IMR-90 (cell line): ENCODE results near the gene SV2B. TPM values are rescaled to one million over a fixed set of nuclear protein-coding genes. Genes with fewer than 3 reads are reported as not detected.

Source experiments
- ATAC-seq: fragments of 200-7000 bp; cut with Tn5 transposase; 2 replicates; pipeline ENCODE4 v1.9.1; 2020; ENCODE audit warnings: low read depth, mild to moderate bottlenecking, moderate library complexity
- BruUV-seq: library from RNA; stranded (reverse); fragments of 400-500 nt; replicated peaks from 2 replicates; lab custom pipeline; 2021; lab: Mats Ljungman, UMichigan
- CTCF ChIA-PET: fragments of 300-600 bp; formaldehyde crosslinking; extraction: SDS; loops from one replicate; lab custom pipeline; 2021; ENCODE audit warnings: antibody characterized with exemption; lab: Yijun Ruan, JAX
- POLR2A ChIA-PET: fragments of 300-600 bp; sonication (Branson Sonifier 250); formaldehyde crosslinking; loops from one replicate; lab custom pipeline; 2022; ENCODE audit warnings: antibody characterized with exemption; ENCODE audit not compliant: unreplicated experiment; lab: Charles Lee
- DNase-seq: peaks from one replicate; pipeline ENCODE4 v3.0.0; 2013
- H2AFZ ChIP-seq: replicated peaks from 2 replicates; pipeline ENCODE3; 2013; ENCODE audit warnings: low read length, mild to moderate bottlenecking; ENCODE audit not compliant: poor library complexity
- H2AK5ac ChIP-seq: 2 replicates; pipeline ENCODE4 v1.6.1; 2013; ENCODE audit warnings: low read depth, low read length, inconsistent platforms
- H2AK9ac ChIP-seq: replicated peaks from 2 replicates; pipeline ENCODE3; 2013; ENCODE audit warnings: mild to moderate bottlenecking, low read depth, low read length, moderate library complexity; ENCODE audit not compliant: poor library complexity
- H2BK120ac ChIP-seq: 2 replicates; pipeline ENCODE4 v1.6.1; 2013; ENCODE audit warnings: low read depth, low read length, inconsistent platforms
- H2BK15ac ChIP-seq: 3 replicates; pipeline ENCODE4 v1.6.1; 2013; ENCODE audit warnings: low read depth, low read length, inconsistent platforms
- H2BK20ac ChIP-seq: 2 replicates; pipeline ENCODE4 v1.6.1; 2013; ENCODE audit warnings: low read depth, mild to moderate bottlenecking, inconsistent platforms, low read length, moderate library complexity
- H2BK5ac ChIP-seq: 2 replicates; pipeline ENCODE4 v1.6.1; 2013; ENCODE audit warnings: mild to moderate bottlenecking, low read depth, low read length, inconsistent platforms; ENCODE audit not compliant: poor library complexity, severe bottlenecking
- H3K14ac ChIP-seq: replicated peaks from 2 replicates; pipeline ENCODE4 v1.6.1; 2013; ENCODE audit warnings: low read depth, low read length, inconsistent platforms
- H3K18ac ChIP-seq: 2 replicates; pipeline ENCODE4 v1.6.1; 2013; ENCODE audit warnings: low read depth, low read length, control low read depth
- H3K23ac ChIP-seq: 2 replicates; pipeline ENCODE4 v1.6.1; 2013; ENCODE audit warnings: low read depth, low read length, inconsistent platforms
- H3K27ac ChIP-seq: 2 replicates; pipeline ENCODE4 v1.5.1; 2013; ENCODE audit warnings: mild to moderate bottlenecking, control low read depth, low read length; ENCODE audit not compliant: insufficient read depth
- H3K27me3 ChIP-seq: 2 replicates; pipeline ENCODE4 v1.6.1; 2013; ENCODE audit warnings: low read length; ENCODE audit not compliant: control insufficient read depth, insufficient read depth
- H3K36me3 ChIP-seq: 2 replicates; pipeline ENCODE4 v1.6.1; 2013; ENCODE audit warnings: low read length, mixed read lengths; ENCODE audit not compliant: control insufficient read depth, insufficient read depth
- H3K4ac ChIP-seq: 2 replicates; pipeline ENCODE4 v1.6.1; 2013; ENCODE audit warnings: low read depth, low read length, inconsistent platforms
- H3K4me1 ChIP-seq: 2 replicates; pipeline ENCODE4 v1.6.1; 2013; ENCODE audit warnings: low read length, mixed read lengths; ENCODE audit not compliant: control insufficient read depth, insufficient read depth
- H3K4me2 ChIP-seq: 2 replicates; pipeline ENCODE4 v1.6.1; 2013; ENCODE audit warnings: low read depth, mild to moderate bottlenecking, control low read depth, low read length, moderate library complexity
- H3K4me3 ChIP-seq: 2 replicates; pipeline ENCODE4 v1.5.1; 2013; ENCODE audit warnings: low read depth, mild to moderate bottlenecking, control low read depth, low read length, moderate library complexity; ENCODE audit not compliant: insufficient read depth
- H3K56ac ChIP-seq: 2 replicates; pipeline ENCODE4 v1.6.1; 2013; ENCODE audit warnings: low read length, inconsistent platforms; ENCODE audit not compliant: insufficient read depth; ENCODE audit errors: extremely low read depth
- H3K79me1 ChIP-seq, 2 experiments: 2 replicates each; pipeline ENCODE4 v1.6.1; 2013; ENCODE audit warnings: low read length in 2 of 2, inconsistent platforms in 1 of 2, low read depth in 1 of 2
- H3K9ac ChIP-seq: 2 replicates; pipeline ENCODE4 v1.6.1; 2013; ENCODE audit warnings: low read depth, low read length, control low read depth
- H3K9me1 ChIP-seq: 2 replicates; pipeline ENCODE4 v1.6.1; 2013; ENCODE audit warnings: low read length, inconsistent platforms; ENCODE audit not compliant: insufficient read depth
- H3K9me3 ChIP-seq: 2 replicates; pipeline ENCODE4 v1.6.1; 2013; ENCODE audit warnings: low read length; ENCODE audit not compliant: control insufficient read depth, insufficient read depth
- H4K20me1 ChIP-seq: 2 replicates; pipeline ENCODE4 v1.6.1; 2013; ENCODE audit warnings: low read length, inconsistent platforms; ENCODE audit not compliant: insufficient read depth
- H4K5ac ChIP-seq: 2 replicates; pipeline ENCODE4 v1.6.1; 2013; ENCODE audit warnings: mild to moderate bottlenecking, low read depth, low read length, control low read depth
- H4K8ac ChIP-seq, 2 experiments: 2 replicates each; pipeline ENCODE4 v1.6.1; 2013; ENCODE audit warnings: low read depth in 2 of 2, low read length in 2 of 2, control low read depth in 1 of 2, inconsistent platforms in 1 of 2
- H4K91ac ChIP-seq: 2 replicates; pipeline ENCODE4 v1.6.1; 2013; ENCODE audit warnings: low read depth, low read length, inconsistent platforms; ENCODE audit not compliant: insufficient read depth
- CEBPB ChIP-seq: IDR thresholded peaks from 2 replicates; pipeline ENCODE4 v1.6.1; 2012; ENCODE audit warnings: low read depth, low read length, improper control_type of control experiment
- CHD1 ChIP-seq: IDR thresholded peaks from 2 replicates; pipeline ENCODE4 v1.6.1; 2012; ENCODE audit warnings: low read depth, low read length, improper control_type of control experiment
- WGBS, 2 experiments: methylation state at CpG; one replicate each; pipeline versions ENCODE4 v1.1.5 to v1.1.7; 2013; ENCODE audit warnings: missing lambda C conversion rate in 2 of 2; ENCODE audit not compliant: insufficient read length in 1 of 2; ENCODE audit errors: extremely low coverage in 2 of 2; 5-methylcytosine and 5-hydroxymethylcytosine counted together
- dilution Hi-C: fragments of 300-500 bp; cut with HindIII; formaldehyde crosslinking; loops from one replicate; pipeline ENCODE4 v1.14.3; 2018; ENCODE audit warnings: low sequenced_read_pairs; ENCODE audit not compliant: unreplicated experiment
- in situ Hi-C: fragments of 300-500 bp; cut with MboI; formaldehyde crosslinking; loops from 3 replicates; pipeline ENCODE4 v1.14.3; 2019; ENCODE audit warnings: low sequenced_read_pairs, inconsistent platforms, mixed read lengths
- intact Hi-C: fragments of 100-400 bp; cut with micrococcal nuclease; formaldehyde crosslinking; loops from 2 replicates; pipeline ENCODE4 v1.10.0; 2022
- polyA plus RNA-seq, 3 experiments: library from polyadenylated mRNA; depleted of rRNA; stranded (reverse); fragments of >200 nt; gene quantifications; 2 replicates each; pipeline ENCODE4 v1.2.3, GENCODE V29; 2012; ENCODE audit warnings: low replicate concordance in 1 of 3
- total RNA-seq: library from RNA; depleted of rRNA; stranded (reverse); fragments of >200 nt; gene quantifications from 2 replicates; pipeline ENCODE4 v1.2.3, GENCODE V29; 2012
- TF ChIP-seq, protein P1 (sequence below): conservative IDR thresholded peaks from 2 replicates; pipeline ENCODE4 v1.5.1; 2012; ENCODE audit warnings: mild to moderate bottlenecking, low read depth, low read length, improper control_type of control experiment

SV2B gene
- total and polyA plus RNA-seq, 2 of the 4 experiments (the other 2 are of a cell fraction): not detected

DNA sequence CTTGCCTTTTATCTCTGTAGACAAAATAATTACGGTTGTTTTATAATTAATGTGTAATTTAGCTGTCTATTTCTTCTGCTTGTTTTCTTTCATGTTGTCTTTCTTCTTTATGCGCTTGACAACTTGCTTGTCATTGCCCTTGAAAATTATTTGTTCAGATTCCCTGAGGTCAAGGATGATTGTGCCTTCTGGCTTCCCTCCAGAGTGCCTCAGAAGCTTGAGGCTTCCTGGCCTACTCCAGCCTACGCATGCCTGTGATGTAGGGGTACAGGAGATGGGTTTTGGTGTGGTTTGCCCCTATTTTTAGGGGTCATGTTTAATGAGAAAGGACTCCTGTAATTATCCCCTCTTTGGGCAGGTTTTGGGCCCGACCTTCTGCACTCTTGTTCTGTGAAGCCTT is 231.5 kb downstream of the SV2B start:
- no peak overlapping the region for H3K9ac ChIP-seq
- H3K36me3 ChIP-seq: no peaks in the 10 kb centered on the region
- H4K8ac ChIP-seq: no peak overlapping the region
- H2AFZ ChIP-seq: no peak overlapping the region
- ChIA-PET POLR2A (no interaction called here), CTCF (interaction anchor here (1.3 kb wide), 1 partner anchor 29 kb away, joined by 4 read pairs; no protein-coding TSS in a partner anchor)
- no peaks in the 10 kb centered on the region for H3K79me1 ChIP-seq
- H3K4ac ChIP-seq: no peak overlapping the region
- no peak overlapping the region for H3K18ac ChIP-seq
- intact Hi-C loops: no loop called here
- no CpG with 5 or more reads among the region's 4 CpGs for WGBS, 2 experiments
- H2BK5ac ChIP-seq: no peak overlapping the region
- no peak overlapping the region for H2BK120ac ChIP-seq
- DNase-seq (no peak), ATAC-seq (no peak)
- H4K5ac ChIP-seq: no peak overlapping the region
- H3K9me1 ChIP-seq: no peaks in the 10 kb centered on the region
- H3K27ac ChIP-seq: no peak overlapping the region
- no peak overlapping the region for H3K4me2 ChIP-seq
- H2AK5ac ChIP-seq: no peak overlapping the region
- TF ChIP-seq CEBPB (no peak), CHD1 (no peak)
- TF ChIP-seq, protein P1, sequence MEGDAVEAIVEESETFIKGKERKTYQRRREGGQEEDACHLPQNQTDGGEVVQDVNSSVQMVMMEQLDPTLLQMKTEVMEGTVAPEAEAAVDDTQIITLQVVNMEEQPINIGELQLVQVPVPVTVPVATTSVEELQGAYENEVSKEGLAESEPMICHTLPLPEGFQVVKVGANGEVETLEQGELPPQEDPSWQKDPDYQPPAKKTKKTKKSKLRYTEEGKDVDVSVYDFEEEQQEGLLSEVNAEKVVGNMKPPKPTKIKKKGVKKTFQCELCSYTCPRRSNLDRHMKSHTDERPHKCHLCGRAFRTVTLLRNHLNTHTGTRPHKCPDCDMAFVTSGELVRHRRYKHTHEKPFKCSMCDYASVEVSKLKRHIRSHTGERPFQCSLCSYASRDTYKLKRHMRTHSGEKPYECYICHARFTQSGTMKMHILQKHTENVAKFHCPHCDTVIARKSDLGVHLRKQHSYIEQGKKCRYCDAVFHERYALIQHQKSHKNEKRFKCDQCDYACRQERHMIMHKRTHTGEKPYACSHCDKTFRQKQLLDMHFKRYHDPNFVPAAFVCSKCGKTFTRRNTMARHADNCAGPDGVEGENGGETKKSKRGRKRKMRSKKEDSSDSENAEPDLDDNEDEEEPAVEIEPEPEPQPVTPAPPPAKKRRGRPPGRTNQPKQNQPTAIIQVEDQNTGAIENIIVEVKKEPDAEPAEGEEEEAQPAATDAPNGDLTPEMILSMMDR: no peak
- no peak overlapping the region for H2BK20ac ChIP-seq
- no peak overlapping the region for H3K4me3 ChIP-seq
- no peaks in the 10 kb centered on the region for H3K27me3 ChIP-seq
- H3K4me1 ChIP-seq: no peaks in the 10 kb centered on the region
- H3K14ac ChIP-seq: no peak overlapping the region
- H2BK15ac ChIP-seq: no peak overlapping the region
- no peak overlapping the region for H2AK9ac ChIP-seq
- in situ Hi-C loops: loop anchor here (10.0 kb wide), 1 partner anchor 63 kb away; no protein-coding TSS in a partner anchor
- no peak overlapping the region for H4K91ac ChIP-seq
- BruUV-seq: no TSS peak
- H3K23ac ChIP-seq: no peak overlapping the region
- no peaks in the 10 kb centered on the region for H3K9me3 ChIP-seq
- H3K56ac ChIP-seq: no peak overlapping the region
- H4K20me1 ChIP-seq: no peaks in the 10 kb centered on the region
- dilution Hi-C loops: no loop called here
